HG03457 (cell line): ENCODE data around the gene NUP93.

Experiments used
- ATAC-seq: cut with Tn5 transposase; IDR thresholded peaks from one replicate; pipeline ENCODE4 v1.9.1; 2021; ENCODE audit warnings: moderate number of reproducible peaks; ENCODE audit not compliant: unreplicated experiment

NUP93 gene

DNA sequence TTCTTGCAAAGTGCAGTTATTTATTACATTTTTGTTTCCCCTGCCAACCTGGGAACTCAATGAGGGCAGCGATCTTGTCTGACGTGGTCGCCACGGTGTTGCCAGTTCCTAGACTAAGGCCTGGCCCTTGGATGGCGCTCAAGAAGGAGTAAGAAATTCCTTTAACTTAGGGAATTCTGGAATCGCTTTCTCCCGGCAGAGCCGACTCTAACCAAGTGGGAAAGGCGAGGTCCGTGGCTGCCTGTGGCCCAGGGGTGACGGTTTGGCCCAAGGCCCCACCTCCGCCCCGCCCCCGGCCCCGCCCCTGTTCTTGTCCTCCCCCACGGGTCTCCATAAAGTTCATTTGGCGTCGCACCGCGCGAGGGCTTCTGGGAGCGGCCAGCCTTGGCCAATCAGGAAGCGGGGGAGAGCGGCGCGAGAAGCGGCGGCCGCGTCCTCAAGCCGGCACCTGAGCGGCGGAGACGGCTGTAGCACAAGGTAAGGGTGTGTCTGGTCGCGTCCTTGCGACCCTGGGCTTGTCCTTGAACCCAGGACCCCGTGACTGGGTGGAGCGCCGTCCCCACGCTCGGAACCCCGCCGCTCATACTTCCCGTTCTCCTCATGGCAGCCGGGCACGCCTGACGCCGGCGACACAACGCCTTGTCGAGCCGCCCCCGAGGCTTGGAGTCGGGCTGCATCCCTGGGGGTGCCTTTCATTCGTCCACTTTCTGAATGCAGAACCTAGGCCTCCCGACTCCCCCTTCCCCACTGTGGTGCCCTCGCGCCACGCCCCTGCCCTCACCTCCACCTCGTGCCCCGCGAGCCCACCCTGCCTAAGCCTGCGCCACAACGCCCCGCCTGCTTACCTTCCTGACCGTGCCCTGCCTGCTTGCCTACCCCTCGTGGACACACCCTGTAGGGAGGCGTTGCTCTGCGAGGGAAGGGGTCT, at the start of gene NUP93:
Gene NUP93, plus strand, starts transcription at position 395 of the 928 bp plus-strand sequence. CDS start 18,119 bp downstream, outside the sequence.
- peak; percentile 44 for ATAC-seq

DNA sequence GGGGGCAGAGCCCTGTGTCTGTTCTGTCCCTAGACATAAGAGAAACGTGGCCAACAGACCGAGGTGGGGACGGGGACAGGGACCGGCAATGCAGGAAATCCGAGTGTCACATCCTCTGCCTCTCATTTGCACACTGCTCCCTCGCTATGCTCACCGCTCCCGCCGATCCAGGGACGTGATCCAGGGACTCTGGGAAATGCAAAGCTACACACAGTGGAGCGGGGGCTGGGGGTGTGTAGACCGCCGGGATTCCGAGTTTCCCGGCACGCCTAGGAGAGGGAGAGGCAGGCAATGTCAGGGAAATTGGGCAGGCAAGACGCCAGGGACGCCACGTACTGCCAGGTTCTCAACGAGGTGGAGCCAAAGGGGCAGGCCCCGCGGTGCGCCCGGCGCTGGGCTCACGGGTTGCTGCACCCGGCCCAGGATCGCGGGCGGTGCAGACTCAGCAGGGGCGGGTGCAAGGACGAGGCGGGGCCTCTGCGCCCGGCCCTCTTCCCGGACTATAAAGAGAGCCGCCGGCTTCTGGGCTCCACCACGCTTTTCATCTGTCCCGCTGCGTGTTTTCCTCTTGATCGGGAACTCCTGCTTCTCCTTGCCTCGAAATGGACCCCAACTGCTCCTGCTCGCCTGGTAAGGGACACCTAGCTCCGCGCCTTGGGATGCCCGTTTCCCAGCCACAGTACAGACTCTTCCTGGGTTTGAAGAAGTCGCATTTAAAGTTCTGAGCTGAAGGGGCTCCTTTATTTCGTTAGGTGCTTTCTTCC, 47.8 kb upstream of the NUP93 start, which contains the start of gene MT1X:
Gene MT1X, plus strand, starts transcription at position 532 of the 764 bp plus-strand sequence. Its CDS starts 71 bp downstream, at position 603.
- peak; percentile 79 for ATAC-seq

DNA sequence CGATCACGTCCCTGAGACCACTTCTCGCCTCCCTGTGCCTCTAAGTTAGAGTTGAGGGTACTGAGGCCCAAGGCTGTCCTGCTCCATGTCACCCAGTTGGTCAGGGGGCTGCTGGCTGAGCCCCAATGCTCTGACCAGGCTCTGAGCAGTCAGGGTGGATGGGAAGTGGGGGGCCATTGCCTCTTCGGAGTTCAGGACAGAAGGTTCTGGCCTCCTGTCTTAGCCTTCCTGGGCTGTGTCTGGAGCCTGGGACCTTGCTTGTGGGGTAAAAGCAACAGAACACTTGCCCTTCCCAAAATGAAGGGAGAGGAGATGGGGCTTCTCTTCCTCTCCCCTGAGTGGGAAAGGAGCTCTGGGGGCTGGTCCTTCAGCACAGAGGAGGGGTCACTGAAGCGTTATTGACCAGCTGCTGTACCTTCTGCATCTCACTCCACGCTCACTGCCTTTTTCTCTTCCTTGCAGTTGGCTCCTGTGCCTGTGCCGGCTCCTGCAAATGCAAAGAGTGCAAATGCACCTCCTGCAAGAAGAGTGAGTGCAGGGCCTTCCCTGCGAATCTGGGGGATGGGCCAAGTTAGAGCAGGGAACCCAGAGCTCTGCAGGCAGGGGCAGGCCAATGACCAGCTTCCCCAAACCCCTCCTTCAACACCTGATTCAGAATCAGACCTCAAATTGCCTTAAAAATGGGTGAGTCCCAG, 47.1 kb upstream of the NUP93 start:
- no peak for ATAC-seq

DNA sequence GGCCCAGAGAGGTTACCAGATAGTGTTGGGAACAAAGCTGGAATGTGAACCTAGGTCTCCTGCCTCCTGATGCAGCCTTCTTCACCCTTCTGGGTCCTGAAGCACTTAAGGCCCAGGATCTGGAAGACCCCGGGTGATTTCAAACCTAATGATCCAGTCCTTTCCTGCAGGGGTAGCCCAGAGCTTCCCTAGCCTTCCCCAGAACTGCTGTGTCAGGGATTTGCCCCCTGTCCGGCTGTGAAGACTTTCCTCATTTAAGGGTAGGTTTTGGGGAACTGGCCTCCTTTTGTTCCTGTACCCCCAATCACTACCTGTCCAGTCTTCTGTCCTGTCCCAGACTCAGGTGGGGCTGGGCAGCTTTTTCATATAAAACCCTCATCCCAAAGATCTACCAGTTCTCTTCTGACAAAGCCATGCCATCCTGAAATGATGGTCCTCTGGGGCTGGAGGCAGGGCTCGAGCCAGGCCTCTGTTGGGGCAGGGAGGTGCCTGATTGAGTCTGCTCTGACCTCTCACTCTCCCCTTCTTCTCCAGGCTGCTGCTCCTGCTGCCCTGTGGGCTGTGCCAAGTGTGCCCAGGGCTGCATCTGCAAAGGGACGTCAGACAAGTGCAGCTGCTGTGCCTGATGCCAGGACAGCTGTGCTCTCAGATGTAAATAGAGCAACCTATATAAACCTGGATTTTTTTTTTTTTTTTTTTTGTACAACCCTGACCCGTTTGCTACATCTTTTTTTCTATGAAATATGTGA, 46.3 kb upstream of the NUP93 start:
- ATAC-seq: no peak

DNA sequence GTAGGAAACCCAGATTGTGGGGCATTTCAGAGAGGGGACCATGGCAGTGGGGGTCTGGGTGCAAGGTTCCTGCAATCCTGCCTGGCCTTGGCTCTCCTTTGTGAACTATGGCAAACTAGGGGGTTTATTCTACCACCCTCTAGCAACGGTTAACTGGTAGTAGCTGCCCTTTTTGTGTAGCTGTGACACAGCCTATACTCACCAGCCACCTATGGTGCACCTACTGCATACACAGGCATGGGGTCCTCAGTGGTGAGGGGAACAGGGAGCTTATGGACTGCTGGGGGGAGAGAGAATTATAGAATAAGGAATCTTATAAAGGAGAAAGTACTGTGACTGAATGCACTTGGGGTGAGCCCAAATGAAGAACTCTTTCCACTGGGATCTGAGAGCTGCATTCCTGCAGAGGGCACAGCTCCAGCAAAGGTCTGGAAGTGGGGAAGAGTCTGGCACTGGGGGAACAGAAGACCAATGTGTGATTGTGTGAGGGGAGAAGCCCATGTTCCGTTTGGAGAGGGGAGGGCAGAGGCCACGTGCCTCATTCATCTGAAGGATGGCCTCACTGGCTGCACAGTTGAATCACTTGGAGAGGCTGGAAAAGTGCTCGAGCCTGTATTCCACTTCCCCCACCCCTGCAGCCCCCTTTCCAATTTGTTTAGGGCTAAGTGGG, 45.5 kb upstream of the NUP93 start:
- no peak for ATAC-seq

DNA sequence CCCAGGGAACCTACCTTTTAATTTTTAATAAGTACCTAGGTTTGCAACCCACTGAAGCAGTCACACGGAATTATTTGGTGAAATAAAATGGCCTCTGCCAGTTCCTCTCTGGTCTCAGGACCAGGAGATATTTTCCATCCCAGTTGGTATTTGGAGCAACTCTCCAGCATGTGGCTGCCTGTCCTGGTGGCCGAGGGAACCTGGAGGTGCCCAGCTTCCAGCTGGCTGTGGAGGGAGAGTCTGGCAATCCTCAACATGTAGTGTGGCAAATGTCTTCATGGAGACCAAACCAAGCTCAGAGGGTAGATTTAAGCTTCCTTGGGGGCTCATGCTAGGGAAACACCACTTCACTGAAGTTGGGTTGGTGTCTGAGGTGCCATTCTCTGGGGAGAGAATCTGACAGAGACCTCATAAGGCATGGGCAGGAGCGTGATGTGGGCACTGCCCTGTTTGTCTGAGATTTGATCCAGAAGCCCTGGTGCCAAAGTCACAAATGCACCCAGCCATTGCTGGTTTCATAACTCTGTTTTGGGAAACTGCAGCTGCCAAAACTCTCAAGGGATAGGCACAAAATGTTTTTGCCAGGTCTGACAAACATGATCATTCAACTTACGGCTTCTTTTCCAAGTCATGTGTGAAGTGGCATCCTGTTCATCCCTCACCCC, 44.9 kb upstream of the NUP93 start:
- no peak for ATAC-seq

DNA sequence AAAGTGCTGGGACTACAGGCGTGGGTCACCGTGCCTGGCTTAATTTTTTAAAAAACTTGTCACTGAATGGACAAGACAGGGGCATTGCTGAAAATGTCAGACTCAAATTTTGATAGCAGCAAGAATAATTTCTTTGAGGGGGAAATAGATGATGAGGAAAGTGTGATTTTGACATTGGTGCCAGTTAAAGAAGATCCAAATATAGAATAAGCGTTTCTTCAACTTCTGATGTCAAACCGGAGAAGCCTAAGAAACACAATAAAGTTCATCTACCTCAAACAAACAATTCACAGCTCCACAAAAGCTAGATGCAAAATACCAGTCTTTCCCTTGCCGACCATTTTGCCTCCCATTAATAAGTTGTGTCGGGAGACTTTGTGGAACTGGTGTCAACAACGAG, 43.2 kb upstream of the NUP93 start:
- ATAC-seq: no peak

DNA sequence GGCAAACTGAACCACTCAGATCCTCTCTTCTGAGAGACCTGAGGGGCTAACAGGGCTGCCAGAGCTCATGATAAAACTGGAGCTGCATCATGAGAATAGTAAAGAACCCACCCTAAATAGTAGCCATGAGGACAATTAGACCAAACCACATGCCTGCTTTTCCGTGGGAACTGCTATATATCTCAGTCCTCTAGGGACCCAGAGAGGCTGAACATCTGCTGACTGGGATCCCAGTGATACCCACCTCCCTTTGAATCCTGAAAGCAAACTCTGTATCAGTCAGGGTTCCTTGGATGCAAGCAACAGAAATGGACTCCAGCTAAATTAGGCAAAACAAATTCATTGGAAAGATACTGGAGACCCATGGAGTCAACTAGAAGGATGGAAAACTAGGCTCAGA, 41.2 kb upstream of the NUP93 start:
- ATAC-seq: no peak

DNA sequence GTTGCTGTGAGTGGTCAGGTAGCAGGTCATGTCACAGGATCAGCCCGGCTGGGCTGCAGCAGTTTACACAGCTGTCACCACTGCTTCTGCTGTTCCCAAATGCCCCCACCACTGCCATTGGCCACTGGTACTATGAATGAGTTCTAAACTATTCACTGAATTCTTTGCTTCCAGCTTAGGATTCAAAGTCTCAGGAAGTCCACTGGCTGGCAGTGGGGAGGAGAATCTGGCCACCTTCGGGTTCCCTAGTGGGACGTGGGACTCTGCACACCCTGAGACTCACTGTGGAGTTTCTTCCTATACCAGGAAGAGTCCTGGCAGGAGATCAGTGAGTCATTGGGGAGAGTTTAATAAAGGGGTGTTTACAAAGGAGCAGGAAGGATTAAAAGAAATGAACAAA, 40.8 kb upstream of the NUP93 start:
- ATAC-seq: no peak

DNA sequence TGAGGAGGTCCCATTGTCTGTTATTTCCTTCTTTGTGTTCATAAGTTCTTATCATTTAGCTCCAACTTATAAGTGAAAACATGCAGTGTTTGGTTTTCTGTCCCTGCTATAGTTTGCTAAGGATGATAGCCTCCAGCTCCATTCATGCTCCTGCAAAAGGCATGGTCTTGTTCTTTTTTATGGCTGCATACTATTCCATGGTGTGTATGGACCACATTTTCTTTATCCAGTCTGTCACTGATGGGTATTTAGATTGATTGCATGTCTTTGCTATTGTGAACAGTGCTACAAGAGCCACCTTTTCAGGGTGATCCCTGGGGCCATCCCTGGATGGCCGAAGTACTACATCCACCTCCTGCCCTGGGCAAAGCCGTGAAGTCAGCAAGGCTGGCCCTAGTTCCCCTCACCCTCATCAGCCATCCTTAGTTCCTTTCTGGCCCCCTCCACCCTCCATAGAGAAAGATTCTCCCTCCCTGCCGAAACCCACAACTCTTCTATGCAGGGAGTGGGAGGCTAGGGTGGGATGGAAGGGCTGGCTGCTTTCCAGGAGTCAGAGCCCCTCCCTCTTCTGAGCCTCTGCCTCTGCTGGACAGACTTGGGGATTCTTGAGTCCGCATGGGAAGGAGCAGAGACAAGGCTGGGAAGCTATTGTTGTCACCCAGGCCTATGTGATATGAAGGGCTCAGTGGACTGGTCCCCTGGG, 39.4 kb upstream of the NUP93 start:
- no peak for ATAC-seq

DNA sequence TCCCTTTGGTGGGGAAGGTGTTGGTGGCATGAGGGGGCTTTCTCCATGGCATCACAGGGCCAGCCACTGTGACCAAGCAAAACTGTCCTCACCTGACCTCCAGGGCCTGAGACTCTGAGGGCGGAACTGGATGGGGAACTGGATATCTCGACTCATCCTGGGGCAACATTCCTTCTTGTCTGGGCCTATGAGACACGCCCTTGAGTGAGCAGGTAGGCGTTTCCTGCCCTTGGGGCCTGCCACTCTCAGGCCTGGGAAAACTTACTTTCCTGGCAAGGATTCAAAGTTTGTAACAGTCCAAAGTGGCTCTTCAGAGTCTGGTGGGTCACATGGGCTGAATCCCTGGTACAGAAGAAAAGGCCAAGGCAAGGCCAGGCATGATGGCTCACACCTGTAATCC, 38.0 kb upstream of the NUP93 start:
- ATAC-seq: no peak

DNA sequence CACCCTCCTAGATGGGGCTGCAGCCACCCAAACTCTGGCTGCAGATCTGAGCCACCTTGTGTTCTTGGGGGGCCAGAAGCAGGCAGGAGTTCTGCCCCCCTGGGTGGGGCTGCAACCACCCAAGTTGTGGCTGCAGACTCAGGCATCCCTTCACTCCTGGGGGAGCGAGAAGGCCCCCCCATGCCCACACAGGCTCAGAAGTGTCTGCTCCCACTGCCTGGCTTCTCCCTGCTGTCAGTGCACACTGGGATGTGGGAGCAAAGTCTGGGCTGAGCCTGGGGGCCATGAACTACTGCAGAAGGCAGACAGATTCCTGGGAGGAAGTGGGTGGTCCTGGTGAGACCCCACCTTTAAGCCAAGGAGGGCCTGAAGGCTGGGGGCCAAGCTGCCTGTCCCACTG, 34.7 kb upstream of the NUP93 start:
- no peak for ATAC-seq

DNA sequence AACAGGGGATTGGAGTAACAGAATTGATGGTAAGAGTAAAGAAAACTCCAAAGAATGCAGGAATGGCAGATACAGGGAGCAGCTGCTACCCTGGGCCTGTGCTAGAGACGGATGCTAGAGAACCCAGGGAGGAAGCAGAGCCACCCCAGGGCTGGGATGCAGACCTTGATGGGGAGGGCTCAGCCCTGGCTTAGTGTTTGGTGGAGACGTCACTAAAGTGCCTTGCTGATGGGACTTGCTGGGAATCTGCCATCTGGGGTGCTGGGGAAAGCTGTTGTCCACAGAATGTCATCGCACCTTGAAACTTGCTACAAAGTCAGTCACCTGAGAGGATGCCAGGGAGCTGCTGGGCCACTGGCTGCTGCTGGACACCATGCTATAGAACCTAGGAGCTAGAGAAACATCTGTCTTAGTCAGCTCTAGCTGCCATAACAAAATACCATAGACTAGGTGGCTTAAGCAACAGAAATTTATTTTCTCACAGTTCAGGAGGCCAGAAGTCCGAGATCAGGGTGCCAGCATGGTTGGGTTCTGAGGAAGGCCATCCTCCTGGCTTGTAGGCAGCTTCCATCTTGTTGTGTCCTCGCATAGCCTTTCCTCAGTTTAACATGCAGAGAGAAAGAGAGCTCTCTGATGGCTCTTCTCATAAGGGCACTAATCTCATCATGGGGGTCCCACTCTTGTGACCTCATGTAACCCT, 32.3 kb upstream of the NUP93 start:
- ATAC-seq: no peak

DNA sequence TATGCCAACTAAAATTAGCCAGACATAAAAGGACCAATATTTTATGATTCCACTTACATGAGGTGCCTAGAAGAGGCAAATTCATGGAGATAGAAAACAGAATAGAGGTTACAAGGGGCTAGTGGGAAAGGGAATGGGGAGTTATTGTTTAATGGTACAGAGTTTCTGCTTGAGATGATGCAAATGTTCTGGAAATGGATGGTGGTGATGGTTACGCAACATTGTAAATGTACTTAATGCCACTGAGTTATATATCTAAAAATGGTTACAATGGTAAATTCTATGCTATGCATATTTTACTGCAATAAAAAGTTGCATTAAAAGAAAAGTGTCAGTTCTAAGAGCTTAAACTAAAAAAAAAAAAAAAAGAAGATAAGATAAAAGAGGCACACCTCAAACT, 29.7 kb upstream of the NUP93 start:
- ATAC-seq: no peak

DNA sequence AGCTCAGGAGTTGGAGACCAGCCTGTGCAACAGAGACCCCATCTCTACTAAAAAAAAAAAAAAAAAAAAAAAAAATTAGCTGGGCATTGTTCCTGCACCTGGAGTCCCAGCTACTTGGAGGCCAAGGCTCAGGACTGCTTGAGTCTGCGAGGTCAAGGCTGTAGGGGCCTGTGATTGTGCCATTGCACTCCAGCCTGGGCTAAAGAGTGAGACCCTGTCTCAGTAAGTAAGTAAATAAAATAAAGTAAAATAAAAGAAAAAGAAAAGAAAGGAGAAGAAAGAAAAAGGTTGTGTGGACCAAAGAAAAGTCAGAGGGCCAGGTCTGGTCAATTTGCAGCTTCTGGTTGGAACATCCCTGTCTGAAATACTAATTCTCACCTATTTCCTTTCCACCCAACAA, 29.3 kb upstream of the NUP93 start:
- no peak for ATAC-seq

DNA sequence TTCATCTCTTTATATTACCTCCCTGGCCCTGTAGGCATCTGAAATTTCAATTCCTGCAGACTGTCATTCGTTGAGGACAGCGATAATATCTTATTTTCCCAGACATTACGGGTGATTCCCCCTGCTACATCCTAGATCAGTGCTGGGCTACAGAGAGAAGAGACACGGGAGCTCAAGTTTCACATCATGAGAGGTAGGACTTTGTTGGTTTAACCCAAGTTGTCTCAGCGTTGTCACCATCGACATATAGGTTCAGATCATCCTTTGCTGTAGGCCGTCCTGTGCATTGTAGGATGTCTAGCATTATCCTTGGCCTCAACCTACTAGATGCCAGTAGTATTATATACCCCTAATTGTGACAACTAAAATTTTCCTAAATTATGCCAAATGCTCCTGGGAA, 28.4 kb upstream of the NUP93 start:
- ATAC-seq: no peak

DNA sequence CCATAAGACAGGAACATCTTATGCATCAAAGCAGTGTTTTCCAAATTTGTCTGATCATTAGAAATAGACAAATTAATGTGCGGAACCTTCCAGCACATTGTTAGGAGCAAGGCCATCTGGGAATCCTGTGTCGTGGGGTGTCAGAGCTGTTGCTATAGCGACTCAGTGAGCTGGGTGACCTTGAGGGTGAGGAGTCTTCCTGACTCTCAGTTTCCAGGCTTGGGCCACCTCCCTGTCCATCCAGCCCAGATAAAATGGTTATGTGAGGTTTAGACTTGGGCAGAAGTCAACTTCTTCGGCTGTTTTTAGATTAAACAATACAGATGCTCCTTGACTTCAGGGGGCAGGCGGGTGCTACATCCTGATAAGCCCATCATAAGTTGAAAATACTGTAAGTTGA, 27.1 kb upstream of the NUP93 start:
- no peak for ATAC-seq
